Testis (tissue), 3 donors: ENCODE data around the gene ABLIM3. TPM values are rescaled to one million over a fixed set of nuclear protein-coding genes. Genes with fewer than 3 reads are reported as not detected.

Experiments used
- DNase-seq: peaks from one replicate; pipeline ENCODE4 v3.0.0-alpha.2; 2019
- H3K27ac ChIP-seq, 2 donors: fragments of 200-600 bp; sonication (generic); one replicate each; pipeline ENCODE4 v1.5.1; 2019
- H3K27me3 ChIP-seq: fragments of 200-600 bp; sonication (generic); one replicate; pipeline ENCODE4 v1.5.1; 2019
- H3K36me3 ChIP-seq: fragments of 200-600 bp; sonication (generic); one replicate; pipeline ENCODE4 v1.5.1; 2017; ENCODE audit warnings: low read depth; ENCODE audit errors: missing control alignments
- H3K4me1 ChIP-seq: fragments of 200-600 bp; sonication (generic); one replicate; pipeline ENCODE4 v1.5.1; 2019
- H3K4me3 ChIP-seq, 2 donors: fragments of 200-600 bp; sonication (generic); one replicate each; pipeline ENCODE4 v1.5.1; 2017 to 2019
- H3K9me3 ChIP-seq: fragments of 200-600 bp; sonication (generic); one replicate; pipeline ENCODE4 v1.5.1; 2017
- POLR2A ChIP-seq: fragments of 450-650 bp; IDR thresholded peaks from one replicate; pipeline ENCODE4 v1.6.1; 2017; ENCODE audit warnings: antibody characterized with exemption, mild to moderate bottlenecking, moderate library complexity
- WGBS, 2 donors: methylation state at CpG; one replicate each; pipeline ENCODE4 v1.1.5; 2018; 5-methylcytosine and 5-hydroxymethylcytosine counted together
- intact Hi-C: fragments of 100-400 bp; cut with DNase I; formaldehyde crosslinking; loops from one replicate; pipeline ENCODE4 v1.15.1; 2023; ENCODE audit warnings: low total_unique reads
- polyA plus RNA-seq: library from polyadenylated mRNA; stranded (reverse); fragments of 350-450 nt; fragmentation: Illumina TruSeq; extraction: RNeasy Lipid Tissue Mini Kit (QIAGEN cat#74804); gene quantifications from one replicate; pipeline ENCODE4 v1.2.3, GENCODE V29; 2014; ENCODE audit warnings: low read depth, low replicate concordance; ENCODE audit not compliant: insufficient read depth
- total RNA-seq, 2 donors: library from RNA; depleted of rRNA; stranded (reverse); fragments of >200 nt; gene quantifications; one replicate each; pipeline ENCODE4 v1.2.3, GENCODE V29; 2016
- TF ChIP-seq, protein P1 (sequence below), 3 experiments: fragments of 450-650 bp in 2 of 3; fragments of 200-600 bp in 1 of 3; sonication (generic) in 1 of 3; IDR thresholded peaks; one replicate each; pipeline ENCODE4 v1.5.1; 2016 to 2019; ENCODE audit warnings: antibody characterized with exemption in 3 of 3, mild to moderate bottlenecking in 2 of 3, moderate library complexity in 1 of 3

Gene ABLIM3
- total and polyA plus RNA-seq, 3 donors from 2014 or later = 5.6 to 8.9 (median 7.6) TPM

DNA sequence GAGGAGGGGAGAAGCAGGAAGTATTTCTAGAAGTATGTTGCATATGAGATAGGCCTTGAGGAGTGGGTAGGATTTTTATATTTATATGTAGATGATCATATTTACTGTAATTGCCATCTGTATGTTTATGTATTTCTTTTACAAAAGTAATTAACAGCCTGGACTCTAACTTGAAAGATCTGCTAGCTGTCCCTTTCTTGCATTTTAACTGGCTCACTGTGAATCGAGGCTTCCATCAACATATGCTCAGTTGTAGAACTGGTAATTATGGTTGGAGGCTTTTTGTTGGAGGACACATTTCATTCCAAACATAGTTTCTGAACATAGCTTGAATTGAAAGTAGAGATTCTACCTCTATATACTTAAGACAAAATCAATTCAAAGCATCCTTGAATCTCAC lies 23.4 kb downstream of the ABLIM3 start:
- DNase-seq = no peak
- WGBS, 2 donors = 88 to 91% methylated on average over 1 of the region's 1 CpG
- intact Hi-C loops = no loop called here

DNA sequence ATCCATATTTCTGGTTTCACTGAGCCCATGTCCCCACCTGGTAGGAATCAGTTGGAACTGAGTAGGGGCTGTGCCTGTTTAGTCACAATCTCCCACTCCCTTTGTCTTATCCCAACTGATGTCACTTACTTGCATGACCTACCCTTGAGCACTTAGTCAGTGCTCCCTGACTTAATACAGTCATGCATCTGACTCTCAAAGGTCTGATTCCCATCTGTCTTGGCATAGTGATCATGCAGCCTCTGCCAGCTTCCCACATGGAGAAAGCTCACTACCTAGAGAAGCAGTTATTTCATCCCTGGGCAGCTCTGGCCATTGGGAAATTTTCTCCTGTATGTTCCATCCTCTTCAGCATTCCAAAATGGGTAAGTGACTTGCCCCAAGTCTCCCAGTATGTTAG lies 24.8 kb downstream of the ABLIM3 start:
- no peaks in the 10 kb centered on the region for H3K36me3 ChIP-seq
- H3K27me3 ChIP-seq = no peaks in the 10 kb centered on the region
- H3K9me3 ChIP-seq = no peaks in the 10 kb centered on the region
- no peak for DNase-seq
- H3K4me3 ChIP-seq = no peak overlapping the region
- TF ChIP-seq, protein P1, sequence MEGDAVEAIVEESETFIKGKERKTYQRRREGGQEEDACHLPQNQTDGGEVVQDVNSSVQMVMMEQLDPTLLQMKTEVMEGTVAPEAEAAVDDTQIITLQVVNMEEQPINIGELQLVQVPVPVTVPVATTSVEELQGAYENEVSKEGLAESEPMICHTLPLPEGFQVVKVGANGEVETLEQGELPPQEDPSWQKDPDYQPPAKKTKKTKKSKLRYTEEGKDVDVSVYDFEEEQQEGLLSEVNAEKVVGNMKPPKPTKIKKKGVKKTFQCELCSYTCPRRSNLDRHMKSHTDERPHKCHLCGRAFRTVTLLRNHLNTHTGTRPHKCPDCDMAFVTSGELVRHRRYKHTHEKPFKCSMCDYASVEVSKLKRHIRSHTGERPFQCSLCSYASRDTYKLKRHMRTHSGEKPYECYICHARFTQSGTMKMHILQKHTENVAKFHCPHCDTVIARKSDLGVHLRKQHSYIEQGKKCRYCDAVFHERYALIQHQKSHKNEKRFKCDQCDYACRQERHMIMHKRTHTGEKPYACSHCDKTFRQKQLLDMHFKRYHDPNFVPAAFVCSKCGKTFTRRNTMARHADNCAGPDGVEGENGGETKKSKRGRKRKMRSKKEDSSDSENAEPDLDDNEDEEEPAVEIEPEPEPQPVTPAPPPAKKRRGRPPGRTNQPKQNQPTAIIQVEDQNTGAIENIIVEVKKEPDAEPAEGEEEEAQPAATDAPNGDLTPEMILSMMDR (IDR thresholded peaks at IDR 0.05) = no peak
- no peak for TF ChIP-seq POLR2A
- intact Hi-C loops = no loop called here
- H3K4me1 ChIP-seq = no peaks in the 10 kb centered on the region
- no peak overlapping the region for H3K27ac ChIP-seq

More for the DNA sequence above, 23.4 kb downstream of the ABLIM3 start:
- Histone ChIP-seq H3K9me3 (no peaks in the 10 kb centered on the region), H3K4me1 (no peaks in the 10 kb centered on the region), H3K36me3 (no peaks in the 10 kb centered on the region), H3K27me3 (no peaks in the 10 kb centered on the region), H3K4me3 (no peak overlapping the region), H3K27ac (no peak overlapping the region)
- no peak for TF ChIP-seq POLR2A
- TF ChIP-seq, protein P1 (IDR thresholded peaks at IDR 0.05) = no peak

DNA sequence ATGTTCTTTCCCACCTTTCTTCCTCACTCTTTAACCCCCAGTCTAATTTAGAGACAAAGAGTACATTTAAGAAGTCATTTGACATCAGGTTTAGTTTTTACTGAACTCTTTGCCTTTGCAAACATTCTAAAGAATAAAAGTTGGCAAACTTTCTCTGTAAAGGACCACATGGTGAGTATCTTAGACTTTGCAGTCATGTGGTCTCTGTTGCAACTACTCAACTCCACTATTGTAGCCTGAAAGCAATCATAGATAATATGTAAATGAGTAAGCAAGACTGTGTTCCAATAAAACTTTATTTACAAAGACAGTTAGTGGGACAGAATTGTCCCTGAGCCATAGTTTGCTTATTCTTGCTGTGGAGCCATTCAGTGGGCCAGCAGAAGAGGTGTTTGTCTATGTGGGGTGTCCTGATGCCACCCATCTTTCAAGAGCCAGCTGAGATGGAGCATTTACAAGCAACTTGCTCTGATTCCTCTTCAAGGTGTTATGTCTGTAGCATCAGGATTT lies 25.4 kb downstream of the ABLIM3 start:
- Histone ChIP-seq H3K27ac (no peak overlapping the region), H3K4me1 (no peaks in the 10 kb centered on the region), H3K9me3 (no peaks in the 10 kb centered on the region), H3K4me3 (no peak overlapping the region), H3K36me3 (no peaks in the 10 kb centered on the region), H3K27me3 (no peaks in the 10 kb centered on the region)
- intact Hi-C loops = no loop called here
- no peak for TF ChIP-seq POLR2A
- TF ChIP-seq, protein P1 (IDR thresholded peaks at IDR 0.05) = no peak
- no peak for DNase-seq

DNA sequence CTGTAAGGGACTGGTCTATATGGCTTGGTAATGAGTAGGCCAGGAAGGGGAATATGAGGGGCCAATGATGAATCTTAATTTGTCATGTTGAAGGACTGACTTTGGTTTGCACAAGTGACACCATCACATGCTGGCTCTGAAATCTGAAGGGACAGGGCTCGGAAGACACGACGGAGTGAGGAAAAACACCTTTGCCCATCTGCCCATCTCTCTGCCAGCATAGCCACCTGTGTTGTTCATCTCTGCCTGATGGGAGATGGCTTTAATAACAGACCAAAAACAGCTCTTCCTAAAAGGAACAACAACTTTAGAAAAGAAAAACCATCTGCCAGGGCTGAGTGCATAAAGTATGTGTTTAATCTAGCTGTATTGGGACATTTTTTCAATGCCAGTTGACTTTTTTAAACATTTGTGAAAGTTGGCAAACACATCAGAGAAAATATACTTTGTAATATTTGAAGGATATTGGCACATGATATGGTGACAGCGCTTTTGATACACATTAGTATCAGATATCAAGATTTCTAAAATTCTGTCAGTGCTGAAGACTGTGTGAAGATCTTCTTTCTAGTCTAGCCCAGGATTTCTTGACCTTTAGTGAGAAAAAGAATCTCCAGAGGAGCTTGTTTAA lies 27.1 kb downstream of the ABLIM3 start:
- H3K9me3 ChIP-seq = no peaks in the 10 kb centered on the region
- TF ChIP-seq, protein P1 (IDR thresholded peaks at IDR 0.05) = no peak
- no peak for TF ChIP-seq POLR2A
- H3K27me3 ChIP-seq = no peaks in the 10 kb centered on the region
- intact Hi-C loops = no loop called here
- no peaks in the 10 kb centered on the region for H3K36me3 ChIP-seq
- no peak for DNase-seq
- H3K4me1 ChIP-seq = no peaks in the 10 kb centered on the region
- H3K27ac ChIP-seq = no peak overlapping the region
- WGBS, 2 donors = 94 to 95% methylated on average over 4 of the region's 4 CpGs
- no peak overlapping the region for H3K4me3 ChIP-seq

DNA sequence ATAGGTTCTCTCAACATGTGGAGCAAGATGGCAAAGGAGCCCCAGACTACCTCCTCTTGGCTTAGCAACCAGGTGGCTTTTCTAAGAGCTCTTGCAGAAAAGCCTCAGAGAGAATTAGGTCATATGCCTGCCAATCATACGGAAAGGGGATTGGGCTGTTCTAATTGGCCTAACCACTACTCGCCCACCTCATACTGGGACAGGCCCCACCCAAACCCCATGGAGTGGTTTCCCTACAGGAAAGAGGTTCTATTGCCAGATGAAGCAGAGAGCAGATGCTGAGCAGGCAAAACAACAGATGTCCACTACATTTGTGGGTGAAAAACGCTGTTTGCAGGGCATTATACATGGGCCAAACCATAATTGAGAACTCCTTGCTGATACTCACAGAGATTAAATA lies 29.0 kb downstream of the ABLIM3 start:
- H3K4me1 ChIP-seq = no peaks in the 10 kb centered on the region
- 77 to 79% methylated on average over 3 of the region's 3 CpGs for whole genome bisulfite sequencing, 2 donors
- TF ChIP-seq, protein P1 (IDR thresholded peaks at IDR 0.05) = no peak
- no peak for TF ChIP-seq POLR2A
- H3K27ac ChIP-seq = no peak overlapping the region
- no peak overlapping the region for H3K4me3 ChIP-seq
- DNase-seq = no peak
- no peaks in the 10 kb centered on the region for H3K36me3 ChIP-seq
- no peaks in the 10 kb centered on the region for H3K27me3 ChIP-seq
- H3K9me3 ChIP-seq = no peaks in the 10 kb centered on the region
- intact Hi-C loops = no loop called here
